ENCODE results near the gene AHDC1.
"Not testable (repeated sequence)": the region's sequence is repeated elsewhere in the genome, so short reads cannot be mapped to it uniquely, and the experiment has no call there.

Gene AHDC1

DNA sequence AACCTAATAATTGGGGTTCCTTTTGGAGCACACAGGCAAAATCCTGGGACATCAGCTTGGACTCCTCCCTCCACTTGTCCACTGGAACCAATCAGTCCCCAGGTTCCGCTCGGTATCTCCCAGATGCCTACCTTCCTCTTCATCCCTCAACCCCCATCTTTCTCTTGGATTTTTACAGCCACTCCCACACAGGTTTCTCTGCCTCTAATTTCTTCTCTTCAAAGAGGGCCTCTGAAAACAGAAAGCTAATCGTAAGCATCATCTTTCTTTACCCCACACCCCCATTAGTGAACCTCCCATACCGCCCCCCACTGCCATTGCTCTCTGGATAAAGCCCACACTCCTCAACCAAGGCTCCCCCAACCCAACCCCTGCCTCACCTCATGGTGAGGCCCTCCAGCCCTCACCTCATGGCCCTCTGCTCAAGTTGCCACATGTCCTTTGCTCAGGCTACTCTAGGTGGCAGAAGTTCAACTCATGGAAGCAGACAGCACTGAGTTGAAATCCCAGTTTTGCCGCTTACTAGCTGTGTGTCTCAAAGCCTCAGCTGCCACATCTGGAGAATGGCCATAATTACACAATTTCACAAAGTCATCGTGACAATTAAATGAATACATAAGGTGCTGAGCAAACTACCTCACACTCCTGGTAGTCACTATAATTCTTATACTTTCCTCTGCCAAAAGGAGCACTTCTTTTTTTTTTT, 95.8 kb downstream of the AHDC1 start:
- no peaks in the 10 kb centered on the region for H3K36me3 Mint-ChIP-seq (ENCODE audit: low read depth)
- no peak overlapping the region for H3K4me3 Mint-ChIP-seq
- intact Hi-C loops (cut with micrococcal nuclease) = no loop called here
- no peak overlapping the region for H3K27ac Mint-ChIP-seq
- no peaks in the 10 kb centered on the region for H3K9me3 Mint-ChIP-seq
- peaks cover 8% of the 10 kb centered on the region for H3K4me1 Mint-ChIP-seq (ENCODE audit: low read depth)
- H3K27me3 Mint-ChIP-seq = no peaks in the 10 kb centered on the region

- H3K9me3 Mint-ChIP-seq = no peaks in the 10 kb centered on the region
- intact Hi-C loops (cut with micrococcal nuclease) = no loop called here
Observed at GRCh38 chr1:27506703-27507102, 97.2 kb downstream of the AHDC1 start.

DNA sequence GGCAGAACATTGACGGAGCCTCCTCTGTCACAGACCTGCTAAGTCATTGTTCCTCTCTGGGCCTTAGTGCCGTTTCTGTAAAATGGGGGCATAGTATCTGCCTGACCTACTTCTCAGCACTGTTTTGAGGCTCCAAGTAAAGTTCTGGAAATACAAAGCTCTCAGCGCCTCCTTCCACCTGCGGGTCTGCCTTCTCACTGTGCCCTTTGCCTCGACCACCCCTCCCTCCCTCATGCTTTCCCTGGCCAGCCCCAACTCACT, 98.6 kb downstream of the AHDC1 start:
- Mint-ChIP-seq H3K27ac (no peak overlapping the region), H3K4me3 (no peak overlapping the region), H3K27me3 (no peaks in the 10 kb centered on the region), H3K9me3 (no peaks in the 10 kb centered on the region), H3K4me1 (ENCODE audit: low read depth) (peaks cover 5% of the 10 kb centered on the region), H3K36me3 (ENCODE audit: low read depth) (no peaks in the 10 kb centered on the region)
- intact Hi-C loops (cut with micrococcal nuclease) = no loop called here

More at GRCh38 chr1:27506703-27507102, 97.2 kb downstream of the AHDC1 start:
- H3K36me3 Mint-ChIP-seq (ENCODE audit: low read depth) = no peaks in the 10 kb centered on the region
- H3K4me1 Mint-ChIP-seq (ENCODE audit: low read depth) = peaks cover 5% of the 10 kb centered on the region
- H3K4me3 Mint-ChIP-seq = no peak overlapping the region
- H3K27ac Mint-ChIP-seq = no peak overlapping the region
- no peaks in the 10 kb centered on the region for H3K27me3 Mint-ChIP-seq

DNA sequence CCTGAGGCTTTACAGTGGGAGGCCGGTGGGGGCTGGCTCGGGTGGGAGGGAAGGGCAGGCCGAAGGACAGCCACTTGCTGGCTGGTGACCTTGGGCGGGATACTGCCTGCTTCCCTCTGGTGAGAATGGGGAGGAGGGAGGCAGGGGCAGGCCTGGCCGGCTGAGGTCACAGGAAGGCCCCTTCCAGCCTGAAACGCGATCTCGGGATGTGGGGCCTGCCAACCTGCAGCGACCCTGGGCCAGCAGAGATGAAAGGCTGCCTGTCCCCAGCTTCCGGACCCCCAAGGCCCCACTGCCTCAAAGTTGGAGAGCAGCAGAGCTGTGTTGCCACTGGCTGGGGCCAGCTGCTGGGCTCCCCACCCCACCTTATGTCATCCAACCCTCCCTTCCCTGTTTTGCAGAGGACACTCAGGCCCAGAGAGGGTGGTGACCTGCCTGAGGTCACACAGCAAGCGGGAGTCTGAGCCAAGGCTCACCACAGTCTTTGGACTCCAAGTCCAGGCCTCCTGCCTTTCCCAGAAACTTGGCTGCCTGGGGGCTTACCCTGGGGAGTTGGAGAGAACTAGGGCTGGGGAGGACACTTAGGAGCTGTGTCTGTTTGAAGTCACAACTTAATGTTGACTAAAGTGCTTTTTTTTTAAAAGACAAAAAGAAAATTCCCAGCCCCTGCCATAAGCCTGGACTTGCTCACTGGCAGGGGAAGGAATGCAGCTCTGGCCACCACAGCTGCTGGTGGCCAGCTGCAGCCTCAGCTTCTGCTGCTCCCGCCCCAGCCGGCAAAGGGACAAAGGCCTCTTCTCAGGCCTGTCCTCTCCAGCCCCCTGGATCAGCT, 99.1 kb downstream of the AHDC1 start:
- H3K4me1 Mint-ChIP-seq (ENCODE audit: low read depth) = peaks cover 5% of the 10 kb centered on the region
- H3K27ac Mint-ChIP-seq = no peak overlapping the region
- H3K27me3 Mint-ChIP-seq = no peaks in the 10 kb centered on the region
- intact Hi-C loops (cut with micrococcal nuclease) = no loop called here
- H3K9me3 Mint-ChIP-seq = no peaks in the 10 kb centered on the region
- H3K36me3 Mint-ChIP-seq (ENCODE audit: low read depth) = no peaks in the 10 kb centered on the region
- H3K4me3 Mint-ChIP-seq = no peak overlapping the region

DNA sequence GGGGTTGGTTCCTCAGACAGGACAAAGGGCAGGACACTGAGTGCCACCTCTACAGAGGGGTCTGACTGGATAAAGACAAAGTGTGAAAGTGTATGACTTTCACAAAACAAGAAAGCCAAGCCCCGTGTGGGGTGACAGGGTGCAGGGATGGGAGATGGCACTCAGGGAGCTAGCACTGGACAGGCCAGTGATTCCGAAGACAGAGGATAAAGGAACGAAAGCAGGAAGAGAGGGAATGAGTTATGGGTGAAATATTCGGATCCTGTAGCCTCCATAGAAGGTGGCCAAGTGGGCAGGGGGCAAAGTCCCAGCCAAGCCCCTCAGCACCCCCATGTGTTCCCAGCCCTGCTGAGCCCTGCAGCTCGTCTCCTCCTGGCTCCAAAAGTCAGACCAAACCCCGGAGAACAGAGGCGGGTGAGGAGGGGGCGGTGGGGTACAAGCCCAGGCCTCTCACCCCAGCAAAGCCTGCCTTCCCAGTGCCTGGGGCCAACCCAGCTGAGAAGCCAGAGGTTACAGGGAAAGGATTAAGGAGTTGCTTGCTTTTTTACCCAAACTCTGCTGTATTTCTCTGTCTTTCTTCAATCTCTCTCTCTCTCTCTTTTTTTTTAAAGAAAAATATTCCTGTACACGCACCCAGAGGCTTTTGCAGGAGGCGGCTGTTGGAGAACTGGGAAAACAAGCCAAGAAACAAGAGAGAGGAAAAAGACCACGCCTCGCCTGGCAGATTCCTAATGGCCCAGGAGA, 99.9 kb downstream of the AHDC1 start:
- Mint-ChIP-seq H3K27me3 (peaks cover 2% of the 10 kb centered on the region), H3K9me3 (no peaks in the 10 kb centered on the region), H3K27ac (no peak overlapping the region), H3K36me3 (ENCODE audit: low read depth) (no peaks in the 10 kb centered on the region), H3K4me3 (no peak overlapping the region), H3K4me1 (ENCODE audit: low read depth) (peaks cover under 1% of the 10 kb centered on the region)
- intact Hi-C loops (cut with micrococcal nuclease) = no loop called here

GRCh38 chr1:27503033-27503432, 100.9 kb downstream of the AHDC1 start:
- Mint-ChIP-seq H3K27ac (no peak overlapping the region), H3K36me3 (ENCODE audit: low read depth) (no peaks in the 10 kb centered on the region), H3K9me3 (no peaks in the 10 kb centered on the region), H3K4me1 (ENCODE audit: low read depth) (no peaks in the 10 kb centered on the region), H3K4me3 (no peak overlapping the region), H3K27me3 (peaks cover 4% of the 10 kb centered on the region)
- intact Hi-C loops (cut with micrococcal nuclease) = no loop called here

- H3K9me3 Mint-ChIP-seq; H3K36me3 Mint-ChIP-seq (ENCODE audit: low read depth); intact Hi-C loops (cut with micrococcal nuclease); H3K27me3 Mint-ChIP-seq; H3K27ac Mint-ChIP-seq; H3K4me3 Mint-ChIP-seq; H3K4me1 Mint-ChIP-seq (ENCODE audit: low read depth): not testable (repeated sequence)
Observed at GRCh38 chr1:27501159-27501558, 102.8 kb downstream of the AHDC1 start.

DNA sequence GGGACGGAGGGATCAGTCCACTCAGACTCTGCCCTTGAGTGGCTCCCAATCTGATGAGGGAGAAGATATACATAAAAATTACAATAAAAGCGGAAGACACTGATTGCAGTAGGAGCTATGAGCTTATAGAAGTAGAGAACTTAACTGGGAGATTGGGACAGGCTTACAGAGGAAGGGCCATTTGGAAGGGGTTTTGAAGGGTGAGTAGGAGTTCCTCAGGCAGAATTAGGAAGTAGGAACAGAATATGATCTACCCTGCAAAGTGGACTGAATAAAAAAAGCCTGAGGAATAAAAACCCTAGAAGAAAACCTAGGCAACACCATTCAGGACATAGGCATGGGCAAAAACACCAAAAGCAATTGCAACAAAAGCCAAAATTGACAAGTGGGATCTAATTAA, 104.8 kb downstream of the AHDC1 start:
- no peaks in the 10 kb centered on the region for H3K9me3 Mint-ChIP-seq
- peaks cover 8% of the 10 kb centered on the region for H3K27me3 Mint-ChIP-seq
- no peaks in the 10 kb centered on the region for H3K36me3 Mint-ChIP-seq (ENCODE audit: low read depth)
- intact Hi-C loops (cut with micrococcal nuclease) = no loop called here
- no peak overlapping the region for H3K4me3 Mint-ChIP-seq
- H3K27ac Mint-ChIP-seq = no peak overlapping the region
- no peaks in the 10 kb centered on the region for H3K4me1 Mint-ChIP-seq (ENCODE audit: low read depth)

DNA sequence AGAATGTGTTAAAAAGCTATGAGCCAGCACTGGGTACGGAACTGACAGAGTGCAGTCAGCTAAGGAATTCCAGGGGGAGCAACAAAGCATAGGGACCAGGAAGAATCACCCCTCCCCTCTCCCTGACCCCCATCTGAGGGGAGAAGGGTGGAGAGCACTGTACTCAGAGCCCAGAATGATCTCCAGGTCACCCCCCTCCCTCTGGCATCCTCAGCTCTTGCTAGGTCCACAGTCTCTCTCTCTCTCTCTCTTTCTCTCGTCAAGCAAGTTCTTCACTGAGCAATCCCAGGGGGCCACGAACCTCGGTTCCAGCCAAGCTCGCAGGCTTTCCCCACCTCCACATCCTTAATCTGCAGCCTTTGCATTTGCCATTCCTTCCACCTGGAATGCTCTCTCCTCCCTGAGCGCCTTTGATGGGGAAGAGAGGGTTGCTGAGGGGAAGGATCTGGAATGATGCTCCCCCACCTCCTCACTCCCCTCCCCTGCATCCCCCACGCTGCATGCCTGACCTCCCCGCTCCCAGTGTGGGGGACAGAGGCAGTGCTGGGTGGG, 107.3 kb downstream of the AHDC1 start:
- H3K27ac Mint-ChIP-seq = no peak overlapping the region
- no peaks in the 10 kb centered on the region for H3K36me3 Mint-ChIP-seq (ENCODE audit: low read depth)
- H3K4me1 Mint-ChIP-seq (ENCODE audit: low read depth) = peaks cover 18% of the 10 kb centered on the region
- H3K27me3 Mint-ChIP-seq = peaks cover 8% of the 10 kb centered on the region
- no peak overlapping the region for H3K4me3 Mint-ChIP-seq
- no peaks in the 10 kb centered on the region for H3K9me3 Mint-ChIP-seq
- intact Hi-C loops (cut with micrococcal nuclease) = no loop called here

GRCh38 chr1:27492796-27493195, 111.1 kb downstream of the AHDC1 start:
- Mint-ChIP-seq H3K4me3 (no peak overlapping the region), H3K9me3 (no peaks in the 10 kb centered on the region), H3K36me3 (ENCODE audit: low read depth) (peaks cover 17% of the 10 kb centered on the region), H3K27me3 (peaks cover 5% of the 10 kb centered on the region), H3K27ac (peak overlapping the region; percentile 61), H3K4me1 (ENCODE audit: low read depth) (peaks cover 39% of the 10 kb centered on the region)
- intact Hi-C loops (cut with micrococcal nuclease) = no loop called here

GRCh38 chr1:27491748-27492700, 111.9 kb downstream of the AHDC1 start:
- intact Hi-C loops (cut with micrococcal nuclease) = no loop called here
- peaks cover 39% of the 10 kb centered on the region for H3K4me1 Mint-ChIP-seq (ENCODE audit: low read depth)
- peaks cover 5% of the 10 kb centered on the region for H3K27me3 Mint-ChIP-seq
- peak overlapping the region; percentile 61 for H3K27ac Mint-ChIP-seq
- H3K36me3 Mint-ChIP-seq (ENCODE audit: low read depth) = peaks cover 17% of the 10 kb centered on the region
- no peaks in the 10 kb centered on the region for H3K9me3 Mint-ChIP-seq
- no peak overlapping the region for H3K4me3 Mint-ChIP-seq

- intact Hi-C loops (cut with micrococcal nuclease) = loop anchor here (1.0 to 5.0 kb wide), 4 partner anchors 37 to 88 kb away; no protein-coding TSS in a partner anchor
- H3K27ac Mint-ChIP-seq = peak within 1 kb of the TSS; percentile 97
- peaks cover 39% of the 10 kb centered on the region for H3K4me1 Mint-ChIP-seq (ENCODE audit: low read depth)
- H3K27me3 Mint-ChIP-seq = no peaks in the 10 kb centered on the region
- H3K4me3 Mint-ChIP-seq = peak within 1 kb of the TSS; percentile 96
- peaks cover 24% of the 10 kb centered on the region for H3K36me3 Mint-ChIP-seq (ENCODE audit: low read depth)
- no peaks in the 10 kb centered on the region for H3K9me3 Mint-ChIP-seq
Observed at GRCh38 chr1:27489973-27490741, 113.8 kb downstream of the AHDC1 start, which contains the start of gene WASF2. Gene WASF2 (minus strand): TSS chr1:27490167. CDS start chr1:27428890, 61,277 bp downstream.
